ENCODE data around the gene CCDC15. TPM values are rescaled to one million over a fixed set of nuclear protein-coding genes. Genes with fewer than 3 reads are reported as not detected.
"Not testable (repeated sequence)": the region's sequence is repeated elsewhere in the genome, so short reads cannot be mapped to it uniquely, and the experiment has no call there.

The CCDC15 gene
- total RNA-seq, 5 donors from 2014 or later (not counting 1 experiment from before 2014, with no cell fraction given), result 1.4 to 3.4 (median 2.1) TPM

DNA sequence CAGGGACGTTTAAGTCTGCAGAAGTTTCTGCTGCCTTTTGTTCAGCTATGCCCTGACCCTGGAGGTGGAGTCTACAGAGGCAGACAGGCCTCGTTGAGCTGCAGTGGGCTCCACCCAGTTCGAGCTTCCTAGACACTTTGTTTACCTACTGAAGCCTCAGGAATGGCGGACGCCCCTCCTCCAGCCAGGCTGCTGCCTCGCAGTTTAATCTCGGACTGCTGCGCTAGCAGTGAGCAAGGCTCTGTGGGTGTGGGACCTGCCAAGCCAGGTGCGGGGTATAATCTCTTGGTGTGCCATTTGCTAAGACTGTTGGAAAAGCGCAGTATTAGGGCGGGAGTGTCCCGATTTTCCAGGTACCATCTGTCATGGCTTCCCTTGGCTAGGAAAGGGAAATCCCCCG is 14.2 kb downstream of the CCDC15 start:
- DNase-seq; H3K27me3 ChIP-seq (replicated peaks in 1 of 2; ENCODE audit: control insufficient read depth in 2 of 2, extremely low read depth in 1 of 2, insufficient read depth in 2 of 2, low read length in 1 of 2); ATAC-seq (replicated peaks in 1 of 4); H3K4me1 ChIP-seq (ENCODE audit: control insufficient read depth in 1 of 2, extremely low read depth in 1 of 2, insufficient read depth in 2 of 2, low read length in 2 of 2); H3K27ac Mint-ChIP-seq; CTCF ChIA-PET; H3K27ac ChIP-seq (ENCODE audit: low read length); H3K4me3 ChIP-seq (ENCODE audit: control insufficient read depth in 1 of 2, extremely low read depth in 1 of 2, low read length in 1 of 2); H3K4me3 Mint-ChIP-seq; H3K9me3 Mint-ChIP-seq; H3K4me1 Mint-ChIP-seq; H3K9me3 ChIP-seq; POLR2A ChIA-PET; H3K27me3 Mint-ChIP-seq; H3K36me3 ChIP-seq (ENCODE audit: control insufficient read depth in 2 of 2, extremely low read depth in 1 of 2, insufficient read depth in 1 of 2, low read length in 1 of 2): not testable (repeated sequence)
- 93% methylated on average over 13 of the region's 13 CpGs for WGBS (ENCODE audit: insufficient coverage)
- H3K36me3 Mint-ChIP-seq, result peaks cover 14% of the 10 kb centered on the region

DNA sequence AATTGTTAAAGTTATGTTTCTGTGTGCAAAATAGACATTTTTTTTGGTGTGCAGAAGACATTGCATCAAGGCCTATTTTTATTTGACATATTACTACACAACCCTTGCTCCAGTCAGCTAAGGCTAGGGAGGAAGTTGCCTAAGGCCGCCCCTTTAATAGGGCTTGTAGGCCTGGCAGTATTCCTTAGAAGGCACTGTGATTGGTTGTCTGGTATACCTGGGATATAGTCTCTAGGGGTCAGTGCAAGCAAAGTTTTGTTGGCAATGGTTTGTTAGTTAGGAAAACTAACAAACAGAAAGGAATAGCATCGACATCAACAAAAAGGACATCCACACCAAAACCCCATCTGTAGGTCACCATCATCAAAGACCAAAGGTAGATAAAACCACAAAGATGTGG is 16.9 kb downstream of the CCDC15 start:
- ATAC-seq (replicated peaks in 1 of 4) (no peak), DNase-seq (no peak)
- no CpG with 5 or more reads among the region's 2 CpGs for WGBS (ENCODE audit: insufficient coverage)
- Histone ChIP-seq H3K9me3 (no peaks in the 10 kb centered on the region), H3K27ac (ENCODE audit: low read length) (no peak overlapping the region), H3K4me1 (ENCODE audit: control insufficient read depth in 1 of 2, extremely low read depth in 1 of 2, insufficient read depth in 2 of 2, low read length in 2 of 2) (no peaks in the 10 kb centered on the region), H3K4me3 (ENCODE audit: control insufficient read depth in 1 of 2, extremely low read depth in 1 of 2, low read length in 1 of 2) (no peak overlapping the region), H3K36me3 (ENCODE audit: control insufficient read depth in 2 of 2, extremely low read depth in 1 of 2, insufficient read depth in 1 of 2, low read length in 1 of 2) (no peaks in the 10 kb centered on the region), H3K27me3 (replicated peaks in 1 of 2; ENCODE audit: control insufficient read depth in 2 of 2, extremely low read depth in 1 of 2, insufficient read depth in 2 of 2, low read length in 1 of 2) (no peaks in the 10 kb centered on the region)
- Mint-ChIP-seq H3K27ac (no peak overlapping the region), H3K4me3 (no peak overlapping the region), H3K36me3 (peaks cover 14% of the 10 kb centered on the region), H3K27me3 (no peaks in the 10 kb centered on the region), H3K9me3 (no peaks in the 10 kb centered on the region), H3K4me1 (no peaks in the 10 kb centered on the region)
- CTCF ChIA-PET, result no interaction called here
- POLR2A ChIA-PET, result interaction anchor here in 1 of 2 donors (0.5 kb wide), 1 partner anchor 1351 kb away, joined by 3 read pairs; no protein-coding TSS in a partner anchor

- ChIA-PET POLR2A (no interaction called here), CTCF (no interaction called here)
- Histone ChIP-seq H3K36me3 (ENCODE audit: control insufficient read depth in 2 of 2, extremely low read depth in 1 of 2, insufficient read depth in 1 of 2, low read length in 1 of 2) (no peaks in the 10 kb centered on the region), H3K9me3 (no peaks in the 10 kb centered on the region), H3K4me3 (ENCODE audit: control insufficient read depth in 1 of 2, extremely low read depth in 1 of 2, low read length in 1 of 2) (no peak overlapping the region), H3K27ac (ENCODE audit: low read length) (no peak overlapping the region), H3K27me3 (replicated peaks in 1 of 2; ENCODE audit: control insufficient read depth in 2 of 2, extremely low read depth in 1 of 2, insufficient read depth in 2 of 2, low read length in 1 of 2) (no peaks in the 10 kb centered on the region), H3K4me1 (ENCODE audit: control insufficient read depth in 1 of 2, extremely low read depth in 1 of 2, insufficient read depth in 2 of 2, low read length in 2 of 2) (no peaks in the 10 kb centered on the region)
- DNase-seq (no peak), ATAC-seq (replicated peaks in 1 of 4) (no peak)
- Mint-ChIP-seq H3K36me3 (peaks cover 16% of the 10 kb centered on the region), H3K4me1 (no peaks in the 10 kb centered on the region), H3K27ac (no peak overlapping the region), H3K9me3 (no peaks in the 10 kb centered on the region), H3K27me3 (no peaks in the 10 kb centered on the region), H3K4me3 (no peak overlapping the region)
- no CpG with 5 or more reads among the region's 2 CpGs for WGBS (ENCODE audit: insufficient coverage)
These were observed 17.8 kb downstream of the CCDC15 start for GRCh38 chr11:124971810-124972209.

- Mint-ChIP-seq H3K36me3 (peaks cover 33% of the 10 kb centered on the region), H3K27ac (no peak overlapping the region), H3K9me3 (peaks cover 19 to 32% (median 20%) of the 10 kb centered on the region in 3 donors), H3K4me1 (no peaks in the 10 kb centered on the region), H3K4me3 (no peak overlapping the region), H3K27me3 (no peaks in the 10 kb centered on the region)
- no CpG with 5 or more reads among the region's 3 CpGs for whole genome bisulfite sequencing (ENCODE audit: insufficient coverage)
- H3K4me3 ChIP-seq (ENCODE audit: control insufficient read depth in 1 of 2, extremely low read depth in 1 of 2, low read length in 1 of 2), result no peak overlapping the region
- ChIA-PET POLR2A (no interaction called here), CTCF (no interaction called here)
- H3K4me1 ChIP-seq (ENCODE audit: control insufficient read depth in 1 of 2, extremely low read depth in 1 of 2, insufficient read depth in 2 of 2, low read length in 2 of 2), result no peaks in the 10 kb centered on the region
- DNase-seq (no peak), ATAC-seq (replicated peaks in 1 of 4) (no peak)
- H3K9me3 ChIP-seq, result no peaks in the 10 kb centered on the region
- H3K27me3 ChIP-seq (replicated peaks in 1 of 2; ENCODE audit: control insufficient read depth in 2 of 2, extremely low read depth in 1 of 2, insufficient read depth in 2 of 2, low read length in 1 of 2), result no peaks in the 10 kb centered on the region
- H3K36me3 ChIP-seq (ENCODE audit: control insufficient read depth in 2 of 2, extremely low read depth in 1 of 2, insufficient read depth in 1 of 2, low read length in 1 of 2), result peaks cover 0 to 3% of the 10 kb centered on the region in 2 donors
- no peak overlapping the region for H3K27ac ChIP-seq (ENCODE audit: low read length)
These were observed 22.5 kb downstream of the CCDC15 start for GRCh38 chr11:124976531-124976930.

- ATAC-seq (replicated peaks in 1 of 4) (no peak), DNase-seq (no peak)
- no peaks in the 10 kb centered on the region for H3K9me3 ChIP-seq
- H3K27ac ChIP-seq (ENCODE audit: low read length), result no peak overlapping the region
- ChIA-PET POLR2A (no interaction called here), CTCF (no interaction called here)
- WGBS (ENCODE audit: insufficient coverage), result no CpG with 5 or more reads among the region's 2 CpGs
- H3K36me3 ChIP-seq (ENCODE audit: control insufficient read depth in 2 of 2, extremely low read depth in 1 of 2, insufficient read depth in 1 of 2, low read length in 1 of 2), result peaks cover 0 to 3% of the 10 kb centered on the region in 2 donors
- H3K4me3 ChIP-seq (ENCODE audit: control insufficient read depth in 1 of 2, extremely low read depth in 1 of 2, low read length in 1 of 2), result no peak overlapping the region
- no peaks in the 10 kb centered on the region for H3K4me1 ChIP-seq (ENCODE audit: control insufficient read depth in 1 of 2, extremely low read depth in 1 of 2, insufficient read depth in 2 of 2, low read length in 2 of 2)
- peaks cover 19 to 35% (median 21%) of the 10 kb centered on the region in 3 donors for H3K9me3 Mint-ChIP-seq
- H3K27me3 Mint-ChIP-seq, result no peaks in the 10 kb centered on the region
- H3K27ac Mint-ChIP-seq, result no peak overlapping the region
- no peaks in the 10 kb centered on the region for H3K4me1 Mint-ChIP-seq
- H3K36me3 Mint-ChIP-seq, result peaks cover 38% of the 10 kb centered on the region
- H3K27me3 ChIP-seq (replicated peaks in 1 of 2; ENCODE audit: control insufficient read depth in 2 of 2, extremely low read depth in 1 of 2, insufficient read depth in 2 of 2, low read length in 1 of 2), result no peaks in the 10 kb centered on the region
- no peak overlapping the region for H3K4me3 Mint-ChIP-seq
These were observed 23.0 kb downstream of the CCDC15 start for GRCh38 chr11:124977006-124977405.

DNA sequence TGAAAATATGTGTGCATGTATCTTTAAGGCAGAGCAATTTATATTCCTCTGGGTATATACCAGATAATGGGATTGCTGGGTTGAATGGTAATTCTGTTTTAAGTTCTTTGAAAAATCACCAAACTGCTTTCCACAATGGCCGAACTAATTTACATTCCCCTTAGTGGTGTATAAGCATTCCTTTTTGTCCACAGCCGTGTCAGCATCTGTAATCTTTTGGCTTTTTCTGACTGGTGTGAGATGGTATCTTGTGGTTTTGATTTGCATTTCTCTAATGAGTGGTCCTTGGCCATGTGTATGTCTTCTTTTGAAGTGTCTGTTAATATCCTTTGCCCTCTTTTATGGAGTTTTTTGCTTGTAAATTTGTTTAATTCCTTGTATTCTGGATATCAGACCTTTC is 24.3 kb downstream of the CCDC15 start:
- 100% methylated on average over 1 of the region's 2 CpGs for WGBS (ENCODE audit: insufficient coverage)
- H3K9me3 Mint-ChIP-seq, result peaks cover 19 to 48% (median 26%) of the 10 kb centered on the region in 3 donors
- CTCF ChIA-PET, result interaction anchor here in 1 of 2 donors (0.7 kb wide), 1 partner anchor 209 kb away, joined by 3 read pairs; no protein-coding TSS in a partner anchor

GRCh38 chr11:124982043-124982442 is 28.0 kb downstream of the CCDC15 start:
- no peaks in the 10 kb centered on the region for H3K27me3 ChIP-seq (replicated peaks in 1 of 2; ENCODE audit: control insufficient read depth in 2 of 2, extremely low read depth in 1 of 2, insufficient read depth in 2 of 2, low read length in 1 of 2)
- CTCF ChIA-PET, result no interaction called here
- no peak overlapping the region for H3K27ac Mint-ChIP-seq
- H3K4me1 Mint-ChIP-seq, result no peaks in the 10 kb centered on the region
- no peaks in the 10 kb centered on the region for H3K9me3 ChIP-seq
- H3K4me3 Mint-ChIP-seq, result no peak overlapping the region
- no peak overlapping the region for H3K4me3 ChIP-seq (ENCODE audit: control insufficient read depth in 1 of 2, extremely low read depth in 1 of 2, low read length in 1 of 2)
- H3K27ac ChIP-seq (ENCODE audit: low read length), result no peak overlapping the region
- ATAC-seq (replicated peaks in 1 of 4) (no peak), DNase-seq (no peak)
- H3K36me3 ChIP-seq (ENCODE audit: control insufficient read depth in 2 of 2, extremely low read depth in 1 of 2, insufficient read depth in 1 of 2, low read length in 1 of 2), result peaks cover 0 to 3% of the 10 kb centered on the region in 2 donors
- peaks cover 19 to 48% (median 26%) of the 10 kb centered on the region in 3 donors for H3K9me3 Mint-ChIP-seq
- H3K36me3 Mint-ChIP-seq, result peaks cover 74% of the 10 kb centered on the region
- H3K27me3 Mint-ChIP-seq, result no peaks in the 10 kb centered on the region
- no peaks in the 10 kb centered on the region for H3K4me1 ChIP-seq (ENCODE audit: control insufficient read depth in 1 of 2, extremely low read depth in 1 of 2, insufficient read depth in 2 of 2, low read length in 2 of 2)
- POLR2A ChIA-PET, result no interaction called here

More for the DNA sequence above, 24.3 kb downstream of the CCDC15 start:
- no peak for ATAC-seq (replicated peaks in 1 of 4)
- Mint-ChIP-seq H3K4me3 (no peak overlapping the region), H3K36me3 (peaks cover 51% of the 10 kb centered on the region), H3K4me1 (no peaks in the 10 kb centered on the region), H3K27me3 (no peaks in the 10 kb centered on the region), H3K27ac (no peak overlapping the region)
- Histone ChIP-seq H3K27ac (ENCODE audit: low read length) (no peak overlapping the region), H3K36me3 (ENCODE audit: control insufficient read depth in 2 of 2, extremely low read depth in 1 of 2, insufficient read depth in 1 of 2, low read length in 1 of 2) (peaks cover 0 to 3% of the 10 kb centered on the region in 2 donors), H3K9me3 (no peaks in the 10 kb centered on the region), H3K27me3 (replicated peaks in 1 of 2; ENCODE audit: control insufficient read depth in 2 of 2, extremely low read depth in 1 of 2, insufficient read depth in 2 of 2, low read length in 1 of 2) (no peaks in the 10 kb centered on the region), H3K4me1 (ENCODE audit: control insufficient read depth in 1 of 2, extremely low read depth in 1 of 2, insufficient read depth in 2 of 2, low read length in 2 of 2) (no peaks in the 10 kb centered on the region), H3K4me3 (ENCODE audit: control insufficient read depth in 1 of 2, extremely low read depth in 1 of 2, low read length in 1 of 2) (no peak overlapping the region)
- POLR2A ChIA-PET, result no interaction called here
- DNase-seq, result no peak
